ENCODE measurements around the gene GNE. TPM values are rescaled to one million over a fixed set of nuclear protein-coding genes. Genes with fewer than 3 reads are reported as not detected.

Gene GNE
- total and polyA plus RNA-seq, 2 of the 8 experiments (the other 6 are each of a cell fraction or from before 2014, with no cell fraction given): 5.1 to 11.1 TPM

DNA sequence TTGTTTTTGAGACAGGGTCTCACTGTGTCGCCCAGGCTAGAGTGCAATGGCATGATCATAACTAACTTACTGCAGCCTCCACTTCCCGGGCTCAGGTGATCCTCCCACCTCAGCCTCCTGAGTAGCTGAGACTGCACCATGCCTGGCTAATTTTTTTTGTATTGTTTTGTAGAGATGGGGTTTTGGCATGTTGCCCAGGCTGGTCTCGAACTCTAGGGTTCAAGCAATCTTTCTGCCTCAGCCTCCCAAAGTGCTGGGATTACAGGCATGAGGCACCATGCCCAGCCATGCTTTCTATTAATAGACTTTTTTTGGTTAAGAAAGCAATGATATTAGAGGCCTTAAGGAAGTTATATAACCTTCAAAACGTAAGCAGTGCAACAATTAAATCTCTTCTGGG is 44.3 kb downstream of the GNE start:
- CTCF ChIA-PET (ENCODE audit: partially characterized antibody): interaction anchor here (1.9 to 2.6 kb wide), 2 partner anchors 9 to 115 kb away, joined by 6 to 8 read pairs; no protein-coding TSS in a partner anchor
- no peak for FAIRE-seq
- TF ChIP-seq SP2 (IDR thresholded peaks at IDR 0.05; ENCODE audit: low read length): no peak
- TF ChIP-seq JUN (IDR thresholded peaks at IDR 0.05; ENCODE audit: low read depth, low read length): no peak
- TF ChIP-seq SIN3A (conservative IDR thresholded peaks at IDR 0.05 in 1 of 2, IDR thresholded peaks at IDR 0.05 in 1 of 2; ENCODE audit: low read depth in 1 of 2, low read length in 2 of 2): no peak
- no peak for TF ChIP-seq BACH1 (IDR thresholded peaks at IDR 0.05; ENCODE audit: low read length)
- TF ChIP-seq, protein P1, sequence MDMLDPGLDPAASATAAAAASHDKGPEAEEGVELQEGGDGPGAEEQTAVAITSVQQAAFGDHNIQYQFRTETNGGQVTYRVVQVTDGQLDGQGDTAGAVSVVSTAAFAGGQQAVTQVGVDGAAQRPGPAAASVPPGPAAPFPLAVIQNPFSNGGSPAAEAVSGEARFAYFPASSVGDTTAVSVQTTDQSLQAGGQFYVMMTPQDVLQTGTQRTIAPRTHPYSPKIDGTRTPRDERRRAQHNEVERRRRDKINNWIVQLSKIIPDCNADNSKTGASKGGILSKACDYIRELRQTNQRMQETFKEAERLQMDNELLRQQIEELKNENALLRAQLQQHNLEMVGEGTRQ (IDR thresholded peaks at IDR 0.05; ENCODE audit: low read length): no peak
- no peak for TF ChIP-seq FOSL1 (IDR thresholded peaks at IDR 0.05; ENCODE audit: insufficient read depth, low read depth, low read length)
- TF ChIP-seq TAF1 (IDR thresholded peaks at IDR 0.05; ENCODE audit: low read depth, low read length): no peak
- no peak for TF ChIP-seq CBX8 (IDR thresholded peaks at IDR 0.05; ENCODE audit: borderline replicate concordance, low read depth, low read length)
- TF ChIP-seq MAX (IDR thresholded peaks at IDR 0.05): no peak
- TF ChIP-seq, protein P2, sequence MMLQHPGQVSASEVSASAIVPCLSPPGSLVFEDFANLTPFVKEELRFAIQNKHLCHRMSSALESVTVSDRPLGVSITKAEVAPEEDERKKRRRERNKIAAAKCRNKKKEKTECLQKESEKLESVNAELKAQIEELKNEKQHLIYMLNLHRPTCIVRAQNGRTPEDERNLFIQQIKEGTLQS (IDR thresholded peaks at IDR 0.05; ENCODE audit: insufficient read depth, low read depth, low read length): no peak
- TF ChIP-seq RFX5 (IDR thresholded peaks at IDR 0.05; ENCODE audit: borderline replicate concordance, low read depth, low read length): no peak
- TF ChIP-seq RBBP5 (IDR thresholded peaks at IDR 0.05; ENCODE audit: borderline replicate concordance, low read depth, low read length): no peak

More for the DNA sequence above, 44.3 kb downstream of the GNE start:
- no peak overlapping the region for H3K14ac ChIP-seq (ENCODE audit: insufficient read length)
- H3K36me3 ChIP-seq (ENCODE audit: control insufficient read depth in 2 of 4, insufficient read depth in 4 of 4, low read length in 3 of 4): peaks cover 11 to 62% (median 35%) of the 10 kb centered on the region in 4 experiments
- H2AFZ ChIP-seq (ENCODE audit: low read length): no peak overlapping the region
- H3K79me1 ChIP-seq (ENCODE audit: low read depth, low read length): peaks cover 15% of the 10 kb centered on the region
- H3K27me3 ChIP-seq (replicated peaks in 1 of 4; ENCODE audit: control insufficient read depth in 3 of 4, extremely low read depth in 1 of 4, insufficient read depth in 3 of 4, low read length in 3 of 4): no peaks in the 10 kb centered on the region
- no peaks in the 10 kb centered on the region for H3K23me2 ChIP-seq (ENCODE audit: low read depth, low read length)
- no peak overlapping the region for H3K4me2 ChIP-seq (ENCODE audit: insufficient read depth in 1 of 2, low read depth in 2 of 2, low read length in 2 of 2)
- no peak overlapping the region for H2BK120ac ChIP-seq (replicated peaks; ENCODE audit: low read depth, low read length)
- no peak overlapping the region for H4K5ac ChIP-seq (ENCODE audit: insufficient read length, low read depth, low read length)
- no peak overlapping the region for H3K23ac ChIP-seq (ENCODE audit: insufficient read length)
- no peak overlapping the region for H2BK15ac ChIP-seq (ENCODE audit: low read length)
- peaks cover 0 to 29% of the 10 kb centered on the region in 2 experiments; a peak in 2 of 4 replicates for H3K79me2 ChIP-seq (ENCODE audit: control insufficient read depth in 1 of 2, insufficient read depth in 2 of 2, low read length in 2 of 2)
- DNase-seq (ENCODE audit: low read depth in 1 of 2, low spot score in 2 of 2): no peak
- WGBS, 2 experiments (ENCODE audit: extremely low coverage in 1 of 2, insufficient coverage in 1 of 2, insufficient read length in 1 of 2, insufficient replicate concordance in 2 of 2, low coverage in 1 of 2, low lambda C conversion rate in 2 of 2, missing lambda C conversion rate in 1 of 2): 87% methylated on average over 4 of the region's 4 CpGs; no CpG with 5 or more reads in 1 of the 2 experiments
- H3K56ac ChIP-seq (replicated peaks; ENCODE audit: insufficient read length, low read depth, low read length): no peak overlapping the region
- H3K9ac ChIP-seq (replicated peaks in 1 of 4; ENCODE audit: extremely low read depth in 1 of 4, low read depth in 3 of 4, low read length in 3 of 4): no peak overlapping the region
- no peak overlapping the region for H2BK12ac ChIP-seq (ENCODE audit: low read depth, low read length)
- POLR2A ChIA-PET (ENCODE audit: partially characterized antibody): interaction anchor here (0.6 to 1.8 kb wide), 4 partner anchors 9 to 1066 kb away, joined by 3 to 5 read pairs (median 4); partner anchors contain the start of gene CLTA
- peaks cover 8 to 28% of the 10 kb centered on the region in 2 experiments for H4K20me1 ChIP-seq (replicated peaks in 1 of 2; ENCODE audit: control insufficient read depth in 1 of 2, insufficient read depth in 2 of 2, low read length in 2 of 2)
- no peak overlapping the region for H3K18ac ChIP-seq (ENCODE audit: extremely low read depth, low read length)
- no peak overlapping the region for H4K8ac ChIP-seq (ENCODE audit: extremely low read depth, insufficient read depth, low read length)
- H3K4ac ChIP-seq (replicated peaks; ENCODE audit: insufficient read length, low read depth, low read length): no peak overlapping the region
- no peak overlapping the region for H2AK5ac ChIP-seq (ENCODE audit: low read depth, low read length)
- H2BK20ac ChIP-seq (ENCODE audit: low read length): no peak overlapping the region
- H4K91ac ChIP-seq (replicated peaks; ENCODE audit: insufficient read length, low read length): no peak overlapping the region
- H2BK5ac ChIP-seq (ENCODE audit: low read depth, low read length): no peak overlapping the region
- no peaks in the 10 kb centered on the region; a peak in 1 of 7 replicates for H3K4me1 ChIP-seq (replicated peaks in 1 of 4; ENCODE audit: control insufficient read depth in 3 of 4, insufficient read depth in 4 of 4, low read length in 3 of 4)
- no peak overlapping the region for H3K27ac ChIP-seq (ENCODE audit: low read depth, low read length)
- no peaks in the 10 kb centered on the region for H3K9me3 ChIP-seq (ENCODE audit: insufficient read depth in 2 of 2, low read depth in 1 of 2, low read length in 1 of 2)
- H3K4me3 ChIP-seq (ENCODE audit: extremely low read depth in 1 of 4, insufficient read depth in 2 of 4, low read depth in 3 of 4, low read length in 4 of 4): no peak overlapping the region

Measured in H1 (cell line).